H9 (cell line): Measurements from ENCODE around the gene HUWE1. TPM values are rescaled to one million over a fixed set of nuclear protein-coding genes. Genes with fewer than 3 reads are reported as not detected.

Experiments
- DNase-seq: peaks from one replicate; pipeline ENCODE4 v3.0.0-alpha.2; 2017
- H2AFZ ChIP-seq: one replicate; pipeline ENCODE4 v1.6.1; 2013; ENCODE audit warnings: mild to moderate bottlenecking, low read length, control low read depth, moderate library complexity
- H2AK5ac ChIP-seq: 2 replicates; pipeline ENCODE4 v1.6.1; 2013; ENCODE audit warnings: low read length, control low read depth, mixed read lengths; ENCODE audit not compliant: insufficient read length
- H2BK120ac ChIP-seq: one replicate; pipeline ENCODE4 v1.6.1; 2013; ENCODE audit warnings: low read depth, mild to moderate bottlenecking, low read length, control low read depth, inconsistent platforms; ENCODE audit not compliant: poor library complexity, severe bottlenecking
- H2BK12ac ChIP-seq: 2 replicates; pipeline ENCODE4 v1.6.1; 2013; ENCODE audit warnings: low read length, control low read depth, mixed read lengths, low read depth; ENCODE audit not compliant: insufficient read length
- H2BK15ac ChIP-seq: 2 replicates; pipeline ENCODE4 v1.6.1; 2013; ENCODE audit warnings: low read depth, low read length, control low read depth
- H2BK20ac ChIP-seq: one replicate; pipeline ENCODE4 v1.6.1; 2013; ENCODE audit warnings: low read depth, mild to moderate bottlenecking, low read length, control low read depth, inconsistent platforms; ENCODE audit not compliant: poor library complexity, severe bottlenecking
- H2BK5ac ChIP-seq: 2 replicates; pipeline ENCODE4 v1.6.1; 2013; ENCODE audit warnings: low read length, control low read depth, mixed read lengths; ENCODE audit not compliant: insufficient read length
- H3K14ac ChIP-seq: 2 replicates; pipeline ENCODE4 v1.6.1; 2013; ENCODE audit warnings: low read length, control low read depth; ENCODE audit not compliant: insufficient read depth
- H3K18ac ChIP-seq: 2 replicates; pipeline ENCODE4 v1.6.1; 2013; ENCODE audit warnings: low read depth, mild to moderate bottlenecking, mixed read lengths, low read length, control low read depth; ENCODE audit not compliant: insufficient read length
- H3K23ac ChIP-seq: 2 replicates; pipeline ENCODE4 v1.6.1; 2013; ENCODE audit warnings: low read length, control low read depth, mixed read lengths, low read depth; ENCODE audit not compliant: insufficient read length
- H3K23me2 ChIP-seq: 2 replicates; pipeline ENCODE4 v1.6.1; 2013; ENCODE audit warnings: low read depth, mild to moderate bottlenecking, mixed read lengths, low read length, control low read depth; ENCODE audit not compliant: insufficient read length, poor library complexity, severe bottlenecking
- H3K27ac ChIP-seq: 2 replicates; pipeline ENCODE4 v1.5.1; 2013; ENCODE audit warnings: low read length, control low read depth, mixed read lengths, low read depth; ENCODE audit not compliant: insufficient read length
- H3K27me3 ChIP-seq: 2 replicates; pipeline ENCODE4 v1.6.1; 2013; ENCODE audit warnings: low read length, control low read depth, inconsistent platforms; ENCODE audit not compliant: insufficient read depth
- H3K4ac ChIP-seq: 2 replicates; pipeline ENCODE4 v1.6.1; 2013; ENCODE audit warnings: low read depth, mild to moderate bottlenecking, control low read depth, inconsistent platforms, low read length, moderate library complexity
- H3K4me1 ChIP-seq: 2 replicates; pipeline ENCODE4 v1.6.1; 2013; ENCODE audit warnings: low read length, control low read depth, inconsistent platforms; ENCODE audit not compliant: insufficient read depth
- H3K4me2 ChIP-seq: 2 replicates; pipeline ENCODE4 v1.6.1; 2013; ENCODE audit warnings: low read length, control low read depth, mixed read lengths; ENCODE audit not compliant: insufficient read length, insufficient read depth
- H3K56ac ChIP-seq: 2 replicates; pipeline ENCODE4 v1.6.1; 2013; ENCODE audit warnings: low read depth, mild to moderate bottlenecking, mixed read lengths, low read length, control low read depth; ENCODE audit not compliant: insufficient read length
- H3K79me1 ChIP-seq: 2 replicates; pipeline ENCODE4 v1.6.1; 2013; ENCODE audit warnings: low read depth, mild to moderate bottlenecking, moderate library complexity, low read length, control low read depth, inconsistent platforms; ENCODE audit not compliant: insufficient read depth, poor library complexity, severe bottlenecking
- H3K79me2 ChIP-seq: 2 replicates; pipeline ENCODE4 v1.6.1; 2013; ENCODE audit warnings: low read length, control low read depth, inconsistent platforms; ENCODE audit not compliant: insufficient read depth
- H3K9ac ChIP-seq: 2 replicates; pipeline ENCODE4 v1.6.1; 2013; ENCODE audit warnings: low read length, control low read depth, mixed read lengths; ENCODE audit not compliant: insufficient read length; ENCODE audit errors: extremely low read depth
- H3K9me3 ChIP-seq: one replicate; pipeline ENCODE4 v1.6.1; 2013; ENCODE audit warnings: low read depth, low read length, inconsistent platforms; ENCODE audit not compliant: control insufficient read depth
- H3T11ph ChIP-seq: one replicate; pipeline ENCODE4 v1.6.1; 2013; ENCODE audit warnings: mild to moderate bottlenecking, low read length, control low read depth, inconsistent platforms
- H4K20me1 ChIP-seq: one replicate; pipeline ENCODE4 v1.6.1; 2013; ENCODE audit not compliant: control insufficient read depth, insufficient read length, insufficient read depth
- H4K5ac ChIP-seq: 2 replicates; pipeline ENCODE4 v1.6.1; 2013; ENCODE audit warnings: low read depth, mild to moderate bottlenecking, mixed read lengths, low read length, control low read depth; ENCODE audit not compliant: insufficient read length
- H4K8ac ChIP-seq: replicated peaks from 2 replicates; pipeline ENCODE4 v1.6.1; 2013; ENCODE audit warnings: low read length, control low read depth, mixed read lengths, low read depth; ENCODE audit not compliant: insufficient read length
- H4K91ac ChIP-seq: 2 replicates; pipeline ENCODE4 v1.6.1; 2013; ENCODE audit warnings: low read depth, mild to moderate bottlenecking, moderate library complexity, mixed read lengths, low read length, control low read depth; ENCODE audit not compliant: insufficient read length
- H3K27ac Mint-ChIP-seq, 3 experiments: 2 replicates in 2 of 3; 3 replicates in 1 of 3; pipeline ENCODE4 v1.8.0; 2020 to 2021; ENCODE audit warnings: mixed read lengths in 3 of 3, mild to moderate bottlenecking in 1 of 3, moderate library complexity in 1 of 3
- H3K27me3 Mint-ChIP-seq: 2 replicates; pipeline ENCODE4 v1.8.0; 2021; ENCODE audit warnings: low read depth, mild to moderate bottlenecking, moderate library complexity, mixed read lengths
- H3K36me3 Mint-ChIP-seq, 3 experiments: 2 replicates in 2 of 3; 3 replicates in 1 of 3; pipeline ENCODE4 v1.8.0; 2020 to 2021; ENCODE audit warnings: low read depth in 3 of 3, mixed read lengths in 3 of 3; ENCODE audit not compliant: insufficient read depth in 1 of 3
- H3K4me1 Mint-ChIP-seq, 2 experiments: 2 replicates each; pipeline ENCODE4 v1.8.0; 2020; ENCODE audit warnings: mixed read lengths in 2 of 2
- H3K4me3 Mint-ChIP-seq, 2 experiments: 2 replicates in 1 of 2; 3 replicates in 1 of 2; pipeline ENCODE4 v1.8.0; 2020 to 2021; ENCODE audit warnings: mild to moderate bottlenecking in 2 of 2, mixed read lengths in 2 of 2, moderate library complexity in 1 of 2
- H3K9me3 Mint-ChIP-seq, 2 experiments: 2 replicates in 1 of 2; 3 replicates in 1 of 2; pipeline ENCODE4 v1.8.0; 2020; ENCODE audit warnings: mild to moderate bottlenecking in 2 of 2, mixed read lengths in 2 of 2, moderate library complexity in 1 of 2
- total RNA-seq: library from RNA; stranded (reverse); gene quantifications from 2 replicates; pipeline ENCODE4 v1.2.1, GENCODE V29; 2021
- TF ChIP-seq, protein P1 (sequence below): fragments of 200-600 bp; sonication (generic); conservative IDR thresholded peaks from 3 replicates; pipeline ENCODE4 v1.8.0; 2021; ENCODE audit warnings: antibody characterized with exemption, mild to moderate bottlenecking

The HUWE1 gene
- total RNA-seq, 1 experiment from 2014 or later = 230 TPM

DNA sequence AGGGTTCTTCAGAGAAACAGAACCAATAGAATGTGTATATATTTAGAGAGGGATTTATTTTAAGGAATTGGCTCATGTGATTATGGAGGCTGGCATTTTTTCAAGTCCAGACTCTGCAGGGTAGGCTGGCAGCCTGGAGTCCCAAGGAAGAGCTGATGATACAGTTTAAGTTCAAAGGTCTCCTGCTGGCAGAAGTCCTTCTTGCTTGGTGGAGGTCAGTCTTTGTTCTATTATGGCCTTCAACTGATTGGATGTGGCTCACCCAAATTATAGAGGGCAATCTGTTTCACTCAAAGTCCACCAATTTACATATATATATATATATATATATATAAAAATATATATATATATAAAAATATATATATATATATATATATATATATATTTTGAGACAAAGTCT lies 200.2 kb downstream of the HUWE1 start:
- H3K4ac ChIP-seq = no peak overlapping the region
- no peaks in the 10 kb centered on the region for H3K79me1 ChIP-seq
- peaks cover 0 to 7% of the 10 kb centered on the region in 2 experiments; a peak in 1 of 4 replicates for H3K4me1 Mint-ChIP-seq
- H2BK20ac ChIP-seq = no peak overlapping the region
- no peak overlapping the region for H3K14ac ChIP-seq
- no peak overlapping the region for H4K91ac ChIP-seq
- H2AK5ac ChIP-seq = no peak overlapping the region
- no peak overlapping the region for H2BK12ac ChIP-seq
- H3K27ac ChIP-seq = no peak overlapping the region
- H3K4me1 ChIP-seq = no peaks in the 10 kb centered on the region
- no peaks in the 10 kb centered on the region for H3K27me3 ChIP-seq
- no peak overlapping the region for H3K27ac Mint-ChIP-seq
- no peaks in the 10 kb centered on the region for H3K79me2 ChIP-seq
- peaks cover 60 to 64% of the 10 kb centered on the region in 2 experiments for H3K9me3 Mint-ChIP-seq
- H3K9ac ChIP-seq = no peak overlapping the region
- no peak overlapping the region for H2BK120ac ChIP-seq
- no peaks in the 10 kb centered on the region for H3K23me2 ChIP-seq
- no peaks in the 10 kb centered on the region for H4K20me1 ChIP-seq
- H3K56ac ChIP-seq = no peak overlapping the region
- DNase-seq = no peak
- TF ChIP-seq, protein P1, sequence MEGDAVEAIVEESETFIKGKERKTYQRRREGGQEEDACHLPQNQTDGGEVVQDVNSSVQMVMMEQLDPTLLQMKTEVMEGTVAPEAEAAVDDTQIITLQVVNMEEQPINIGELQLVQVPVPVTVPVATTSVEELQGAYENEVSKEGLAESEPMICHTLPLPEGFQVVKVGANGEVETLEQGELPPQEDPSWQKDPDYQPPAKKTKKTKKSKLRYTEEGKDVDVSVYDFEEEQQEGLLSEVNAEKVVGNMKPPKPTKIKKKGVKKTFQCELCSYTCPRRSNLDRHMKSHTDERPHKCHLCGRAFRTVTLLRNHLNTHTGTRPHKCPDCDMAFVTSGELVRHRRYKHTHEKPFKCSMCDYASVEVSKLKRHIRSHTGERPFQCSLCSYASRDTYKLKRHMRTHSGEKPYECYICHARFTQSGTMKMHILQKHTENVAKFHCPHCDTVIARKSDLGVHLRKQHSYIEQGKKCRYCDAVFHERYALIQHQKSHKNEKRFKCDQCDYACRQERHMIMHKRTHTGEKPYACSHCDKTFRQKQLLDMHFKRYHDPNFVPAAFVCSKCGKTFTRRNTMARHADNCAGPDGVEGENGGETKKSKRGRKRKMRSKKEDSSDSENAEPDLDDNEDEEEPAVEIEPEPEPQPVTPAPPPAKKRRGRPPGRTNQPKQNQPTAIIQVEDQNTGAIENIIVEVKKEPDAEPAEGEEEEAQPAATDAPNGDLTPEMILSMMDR = no peak
- no peaks in the 10 kb centered on the region; a peak in 1 of 7 replicates for H3K36me3 Mint-ChIP-seq
- no peak overlapping the region for H4K5ac ChIP-seq
- peaks cover 32% of the 10 kb centered on the region for H3K9me3 ChIP-seq
- no peak overlapping the region for H3K4me2 ChIP-seq
- H3K23ac ChIP-seq = no peak overlapping the region
- H3K27me3 Mint-ChIP-seq = peaks cover 6% of the 10 kb centered on the region; the same call in 1 of the 2 replicates
- no peak overlapping the region for H3T11ph ChIP-seq
- no peak overlapping the region for H2AFZ ChIP-seq
- no peak overlapping the region for H4K8ac ChIP-seq
- H3K4me3 Mint-ChIP-seq = no peak overlapping the region
- H3K18ac ChIP-seq = no peak overlapping the region
- no peak overlapping the region for H2BK15ac ChIP-seq
- no peak overlapping the region for H2BK5ac ChIP-seq
